VCaP (cell line): ENCODE results near the gene RIC3.
A peak's percentile ranks its signal among the peaks of the same experiment; 100 is the strongest.

Source experiments
- H3K27ac ChIP-seq: fragments of 450-650 bp; 2 replicates; pipeline ENCODE4 v1.5.1; 2017
- CTCF ChIP-seq: fragments of 450-650 bp; conservative IDR thresholded peaks from 2 replicates; pipeline ENCODE4 v1.5.1; 2017; ENCODE audit warnings: mild to moderate bottlenecking, moderate library complexity

Gene RIC3

DNA sequence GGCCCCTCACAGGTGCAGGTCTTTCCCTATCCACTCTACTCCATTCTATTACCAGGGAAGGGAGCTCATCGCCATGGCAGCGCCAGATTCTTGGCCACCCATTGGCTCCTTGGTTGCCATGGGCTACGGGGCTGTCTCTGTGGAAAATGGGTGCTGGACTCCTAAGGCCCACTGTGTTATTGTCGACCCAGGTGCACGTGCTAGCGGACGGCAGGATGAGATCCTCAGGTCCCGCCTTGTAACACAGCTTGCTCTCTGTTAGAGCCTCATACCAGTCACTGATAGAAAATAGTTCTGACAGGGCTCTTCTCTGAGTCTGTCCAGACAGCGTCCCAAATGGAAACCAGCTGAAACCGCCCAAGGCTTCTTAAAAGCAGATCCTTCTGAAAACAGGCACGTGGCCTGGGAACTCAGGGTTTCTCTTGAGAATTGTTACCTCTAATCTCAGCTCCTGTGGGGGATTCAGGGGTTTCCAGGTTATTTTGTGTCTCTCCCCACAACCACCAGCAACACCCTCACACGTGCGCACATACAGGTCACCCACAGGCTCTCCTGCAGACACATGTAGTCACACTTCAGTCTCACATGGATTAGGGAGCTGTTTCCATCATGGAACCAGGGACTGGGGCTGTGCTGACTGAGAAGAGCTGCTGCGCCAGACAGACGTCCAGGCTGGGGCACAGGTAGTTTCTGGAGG is 86.3 kb downstream of the RIC3 start:
- peak overlapping the region; percentile 77 for H3K27ac ChIP-seq
- TF ChIP-seq CTCF: no peak

DNA sequence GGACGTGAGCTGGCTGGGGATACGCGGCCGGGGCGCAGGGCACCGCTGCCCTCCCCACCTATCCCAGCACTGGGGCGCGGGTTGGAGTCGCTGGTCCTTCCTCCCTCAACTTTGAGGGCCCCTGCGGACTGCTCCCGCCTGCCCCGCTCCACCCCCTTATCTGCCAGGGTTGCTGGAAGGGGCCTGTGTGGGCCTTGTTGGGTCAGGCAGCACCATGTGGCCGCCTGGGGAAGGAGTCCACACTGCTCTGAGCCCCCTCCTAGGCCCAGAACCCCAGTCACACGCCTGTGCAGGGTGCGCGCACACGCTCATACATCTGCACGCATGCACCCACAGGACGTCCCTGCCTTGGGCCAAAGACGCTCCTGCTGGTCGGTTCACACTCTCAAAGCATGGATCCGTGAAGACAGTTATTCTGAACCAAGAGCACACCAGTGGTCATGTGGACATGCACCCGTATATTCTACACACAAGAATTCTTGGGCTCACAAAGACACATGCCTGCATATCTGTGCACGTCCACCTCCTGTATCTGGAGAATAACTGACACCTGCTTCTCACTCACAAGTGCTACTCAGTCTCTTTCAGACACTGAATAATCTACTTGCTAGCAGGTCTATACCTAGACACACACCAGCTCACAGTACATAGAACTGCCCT is 87.1 kb downstream of the RIC3 start:
- peak overlapping the region; percentile 77 for H3K27ac ChIP-seq
- no peak for TF ChIP-seq CTCF

- TF ChIP-seq CTCF: 0 out of 2 replicates have a peak, but pooled peaks have one; percentile 11
- peak within 1 kb of the TSS; percentile 77 for H3K27ac ChIP-seq
Observed at GRCh38 chr11:8080674-8081590, 87.9 kb downstream of the RIC3 start, which contains the start of gene TUB. TSS of gene TUB (plus strand) at chr11:8081211. CDS start at chr11:8081511, 300 bp downstream.

- H3K27ac ChIP-seq: peak overlapping the region; percentile 77
- TF ChIP-seq CTCF: no peak
Observed at GRCh38 chr11:8080069-8080670, 88.7 kb downstream of the RIC3 start.

DNA sequence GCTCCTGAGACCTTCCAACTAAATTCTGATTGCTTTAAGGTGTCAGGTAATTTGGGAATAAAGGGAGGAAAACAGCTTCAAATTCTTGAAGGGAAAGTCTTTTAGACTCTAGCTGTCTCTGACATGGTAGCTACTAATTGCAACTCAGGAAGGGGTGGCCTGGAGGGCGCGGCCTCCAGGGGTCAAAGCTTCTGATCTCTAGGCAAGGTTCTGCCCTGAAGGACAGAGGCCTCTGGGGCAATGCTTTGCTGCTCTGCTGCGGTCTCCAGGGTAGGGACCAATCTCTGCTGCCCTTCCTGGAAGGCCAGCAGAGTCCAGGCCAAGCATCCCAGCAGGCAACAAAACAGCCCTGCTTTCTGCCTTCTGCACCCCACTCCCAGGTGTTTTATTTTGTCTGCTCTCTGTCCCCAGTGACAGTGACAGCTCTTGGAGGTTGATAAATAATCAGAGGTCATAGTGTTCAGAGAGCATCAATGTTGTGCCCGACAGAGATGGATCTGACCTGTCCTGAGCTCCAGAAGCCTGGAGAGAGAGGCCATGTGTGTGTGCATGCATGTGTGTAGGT is 89.6 kb downstream of the RIC3 start:
- TF ChIP-seq CTCF: no peak
- no peak overlapping the region for H3K27ac ChIP-seq

- 0 out of 2 replicates have a peak overlapping the region, but pooled peaks have one; percentile 52 for H3K27ac ChIP-seq
- TF ChIP-seq CTCF: no peak
Observed at GRCh38 chr11:8075119-8075726, 93.6 kb downstream of the RIC3 start.
